ENCODE data around the gene IRF9.

IRF9 gene

GRCh38 chr14:24178399-24179178 lies 17.5 kb downstream of the IRF9 start:
- no peak for DNase-seq

GRCh38 chr14:24179294-24179960 lies 18.4 kb downstream of the IRF9 start:
- no peak for DNase-seq

GRCh38 chr14:24179961-24180796 lies 19.1 kb downstream of the IRF9 start:
- DNase-seq: no peak

GRCh38 chr14:24181371-24182077 lies 20.5 kb downstream of the IRF9 start:
- no peak for DNase-seq

- no peak for DNase-seq
Observed at GRCh38 chr14:24182110-24182882, 21.2 kb downstream of the IRF9 start.

- DNase-seq: no peak
Observed at GRCh38 chr14:24183014-24183481, 22.0 kb downstream of the IRF9 start.

GRCh38 chr14:24184104-24184970 lies 23.3 kb downstream of the IRF9 start:
- no peak for DNase-seq

GRCh38 chr14:24185026-24185425 lies 24.0 kb downstream of the IRF9 start:
- DNase-seq: no peak

- no peak for DNase-seq
Observed at GRCh38 chr14:24185741-24186140, 24.7 kb downstream of the IRF9 start.

GRCh38 chr14:24186831-24187538 lies 25.9 kb downstream of the IRF9 start:
- no peak for DNase-seq

- no peak for DNase-seq
Observed at GRCh38 chr14:24187539-24187915, 26.5 kb downstream of the IRF9 start.

- peak; percentile 83 to 98 (median 93) for DNase-seq
Observed at GRCh38 chr14:24188251-24189058, 27.4 kb downstream of the IRF9 start, which contains the start of gene IPO4. Gene IPO4, minus strand, starts transcription at chr14:24188816. Its CDS starts 29 bp downstream, at chr14:24188787.

- no peak for DNase-seq
Observed at GRCh38 chr14:24189059-24189375, 28.0 kb downstream of the IRF9 start.

- DNase-seq: no peak
Observed at GRCh38 chr14:24189460-24189859, 28.4 kb downstream of the IRF9 start.

GRCh38 chr14:24190416-24190815 lies 29.4 kb downstream of the IRF9 start:
- DNase-seq: no peak

- DNase-seq: no peak
Observed at GRCh38 chr14:24192933-24193332, 31.9 kb downstream of the IRF9 start.

GRCh38 chr14:24194186-24194872 lies 33.3 kb downstream of the IRF9 start:
- no peak for DNase-seq

- no peak for DNase-seq
Observed at GRCh38 chr14:24194873-24195185, 33.8 kb downstream of the IRF9 start.

Measured in T-helper 2 cell (primary cell).